ENCODE measurements around the gene MAK. TPM values are rescaled to one million over a fixed set of nuclear protein-coding genes. Genes with fewer than 3 reads are reported as not detected.

The MAK gene
- total RNA-seq, 1 donor: under 0.01 TPM

- Histone ChIP-seq H3K9me3 (ENCODE audit: low read depth, low read length) (no peaks in the 10 kb centered on the region), H3K36me3 (ENCODE audit: insufficient read depth, low read length) (no peaks in the 10 kb centered on the region), H4K20me1 (ENCODE audit: insufficient read depth, low read length) (no peaks in the 10 kb centered on the region), H3K27ac (ENCODE audit: low read depth, low read length) (no peak overlapping the region), H3K4me1 (ENCODE audit: insufficient read depth, low read length) (no peaks in the 10 kb centered on the region), H3K4me3 (ENCODE audit: insufficient read depth, low read length) (no peak overlapping the region), H3K4me2 (ENCODE audit: insufficient read depth, low read length) (no peak overlapping the region), H2AFZ (ENCODE audit: low read length) (no peak overlapping the region), H3K27me3 (ENCODE audit: insufficient read depth, low read length) (peaks cover 9% of the 10 kb centered on the region), H3K79me2 (ENCODE audit: insufficient read depth, low read length) (no peaks in the 10 kb centered on the region)
- DNase-seq (ENCODE audit: insufficient read length, low spot score, missing footprints): no peak
- TF ChIP-seq CTCF (IDR thresholded peaks at IDR 0.05; ENCODE audit: extremely low read depth, low read depth, low read length): no peak
Observed at GRCh38 chr6:10843554-10843953, 5.2 kb upstream of the MAK start.

GRCh38 chr6:10838794-10839333 is 525 bp upstream of the MAK start:
- no peaks in the 10 kb centered on the region for H3K9me3 ChIP-seq (ENCODE audit: low read depth, low read length)
- no peaks in the 10 kb centered on the region for H4K20me1 ChIP-seq (ENCODE audit: insufficient read depth, low read length)
- no peak overlapping the region for H3K27ac ChIP-seq (ENCODE audit: low read depth, low read length)
- H3K27me3 ChIP-seq (ENCODE audit: insufficient read depth, low read length): peaks cover 37% of the 10 kb centered on the region
- peaks cover 9% of the 10 kb centered on the region for H3K4me1 ChIP-seq (ENCODE audit: insufficient read depth, low read length)
- TF ChIP-seq CTCF (IDR thresholded peaks at IDR 0.05; ENCODE audit: extremely low read depth, low read depth, low read length): no peak
- H3K79me2 ChIP-seq (ENCODE audit: insufficient read depth, low read length): no peaks in the 10 kb centered on the region
- H3K4me2 ChIP-seq (ENCODE audit: insufficient read depth, low read length): peak overlapping the region; percentile 91
- DNase-seq (ENCODE audit: insufficient read length, low spot score, missing footprints): no peak
- no peaks in the 10 kb centered on the region for H3K36me3 ChIP-seq (ENCODE audit: insufficient read depth, low read length)
- H3K4me3 ChIP-seq (ENCODE audit: insufficient read depth, low read length): peak overlapping the region; percentile 76
- H2AFZ ChIP-seq (ENCODE audit: low read length): no peak overlapping the region

GRCh38 chr6:10837622-10837994 is 731 bp downstream of the MAK start:
- Histone ChIP-seq H3K27me3 (ENCODE audit: insufficient read depth, low read length) (peaks cover 37% of the 10 kb centered on the region), H3K4me2 (ENCODE audit: insufficient read depth, low read length) (peak overlapping the region; percentile 91), H3K27ac (ENCODE audit: low read depth, low read length) (no peak overlapping the region), H2AFZ (ENCODE audit: low read length) (peak overlapping the region; percentile 70), H4K20me1 (ENCODE audit: insufficient read depth, low read length) (no peaks in the 10 kb centered on the region), H3K9me3 (ENCODE audit: low read depth, low read length) (no peaks in the 10 kb centered on the region), H3K36me3 (ENCODE audit: insufficient read depth, low read length) (no peaks in the 10 kb centered on the region), H3K4me1 (ENCODE audit: insufficient read depth, low read length) (peaks cover 9% of the 10 kb centered on the region), H3K4me3 (ENCODE audit: insufficient read depth, low read length) (peak overlapping the region; percentile 76), H3K79me2 (ENCODE audit: insufficient read depth, low read length) (no peaks in the 10 kb centered on the region)
- no peak for TF ChIP-seq CTCF (IDR thresholded peaks at IDR 0.05; ENCODE audit: extremely low read depth, low read depth, low read length)
- no peak for DNase-seq (ENCODE audit: insufficient read length, low spot score, missing footprints)

- DNase-seq (ENCODE audit: insufficient read length, low spot score, missing footprints): peak; percentile 67
- H3K4me3 ChIP-seq (ENCODE audit: insufficient read depth, low read length): peak overlapping the region; percentile 76
- H4K20me1 ChIP-seq (ENCODE audit: insufficient read depth, low read length): no peaks in the 10 kb centered on the region
- peaks cover 37% of the 10 kb centered on the region for H3K27me3 ChIP-seq (ENCODE audit: insufficient read depth, low read length)
- no peak overlapping the region for H3K27ac ChIP-seq (ENCODE audit: low read depth, low read length)
- no peaks in the 10 kb centered on the region for H3K36me3 ChIP-seq (ENCODE audit: insufficient read depth, low read length)
- H2AFZ ChIP-seq (ENCODE audit: low read length): peak overlapping the region; percentile 70
- H3K79me2 ChIP-seq (ENCODE audit: insufficient read depth, low read length): no peaks in the 10 kb centered on the region
- H3K4me1 ChIP-seq (ENCODE audit: insufficient read depth, low read length): peaks cover 9% of the 10 kb centered on the region
- H3K9me3 ChIP-seq (ENCODE audit: low read depth, low read length): no peaks in the 10 kb centered on the region
- no peak for TF ChIP-seq CTCF (IDR thresholded peaks at IDR 0.05; ENCODE audit: extremely low read depth, low read depth, low read length)
- H3K4me2 ChIP-seq (ENCODE audit: insufficient read depth, low read length): peak overlapping the region; percentile 91
Observed at GRCh38 chr6:10837009-10837621, 1.2 kb downstream of the MAK start.
